Mucosa of descending colon (tissue), 3 donors: ENCODE data around the gene OR2L2. TPM values are rescaled to one million over a fixed set of nuclear protein-coding genes. Genes with fewer than 3 reads are reported as not detected.

ENCODE experiments used
- ATAC-seq: fragments of 200-7000 bp; cut with Tn5 transposase; one replicate; pipeline ENCODE4 v1.9.1; 2020; ENCODE audit warnings: mild to moderate bottlenecking, moderate library complexity
- DNase-seq, 3 donors: peaks; one replicate each; pipeline ENCODE4 v3.0.0-alpha.2; 2020
- H3K36me3 ChIP-seq: fragments of 200-600 bp; one replicate; pipeline ENCODE4 v1.8.0; 2021; ENCODE audit warnings: low read depth, mild to moderate bottlenecking
- H3K4me1 ChIP-seq: fragments of 200-600 bp; one replicate; pipeline ENCODE4 v1.8.0; 2021; ENCODE audit warnings: low read depth, mild to moderate bottlenecking
- H3K4me3 ChIP-seq: fragments of 200-600 bp; one replicate; pipeline ENCODE4 v1.8.0; 2021; ENCODE audit warnings: mild to moderate bottlenecking
- H3K9me3 ChIP-seq: fragments of 200-600 bp; one replicate; pipeline ENCODE4 v1.8.0; 2021; ENCODE audit warnings: mild to moderate bottlenecking
- intact Hi-C, 2 donors: fragments of 100-400 bp; cut with DNase I in 1 of 2; cut with micrococcal nuclease in 1 of 2; formaldehyde crosslinking; loops; one replicate each; pipeline versions ENCODE4 v1.11.0 to v1.11.1; 2022; cut with DNase I, micrococcal nuclease
- long read RNA-seq, 2 donors: library from polyadenylated mRNA; unstranded; transcript quantifications; one replicate each; pipeline ENCODE4 v2.0.0, GENCODE V29; 2019 to 2021
- total RNA-seq, 3 donors: library from RNA; stranded (reverse); fragmentation: NEBNext Ultra II Directional in 2 of 3; extraction: Animal tissue kit (Norgen Biotek cat#: 25700) in 2 of 3; gene quantifications; one replicate each; pipeline versions ENCODE4 v1.2.1 to v1.2.4, GENCODE V29; 2021 to 2023
- TF ChIP-seq, protein P1 (sequence below): fragments of 200-600 bp; IDR thresholded peaks from one replicate; pipeline ENCODE4 v1.8.0; 2022; ENCODE audit warnings: antibody characterized with exemption, mild to moderate bottlenecking
- donor health status: DM: no; HTN: no; CAD: no; lungs with moderate emphysema.
- donor health status: DM: no; HTN: no; CAD: no.
- donor health status: DM: no; HTN: yes; CAD: no.

The OR2L2 gene, protein sequence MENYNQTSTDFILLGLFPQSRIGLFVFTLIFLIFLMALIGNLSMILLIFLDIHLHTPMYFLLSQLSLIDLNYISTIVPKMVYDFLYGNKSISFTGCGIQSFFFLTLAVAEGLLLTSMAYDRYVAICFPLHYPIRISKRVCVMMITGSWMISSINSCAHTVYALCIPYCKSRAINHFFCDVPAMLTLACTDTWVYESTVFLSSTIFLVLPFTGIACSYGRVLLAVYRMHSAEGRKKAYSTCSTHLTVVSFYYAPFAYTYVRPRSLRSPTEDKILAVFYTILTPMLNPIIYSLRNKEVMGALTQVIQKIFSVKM
- under 1 TPM; 0.07 to 0.19 (median 0.09) TPM for total RNA-seq
- long read RNA-seq, donor 1: 0 reads
- long read RNA-seq, donor 2: 0 reads

GRCh38 chr1:248029770-248030169 is at the start of gene OR2L2:
TSS of gene OR2L2 (plus strand) at chr1:248030070. CDS start at chr1:248038268, 8,198 bp downstream.
- no peak for DNase-seq
- Histone ChIP-seq H3K4me1 (no peaks in the 10 kb centered on the region), H3K4me3 (no peak within 1 kb of the TSS), H3K9me3 (peaks cover 64% of the 10 kb centered on the region), H3K36me3 (no peaks in the 10 kb centered on the region)
- TF ChIP-seq, protein P1, sequence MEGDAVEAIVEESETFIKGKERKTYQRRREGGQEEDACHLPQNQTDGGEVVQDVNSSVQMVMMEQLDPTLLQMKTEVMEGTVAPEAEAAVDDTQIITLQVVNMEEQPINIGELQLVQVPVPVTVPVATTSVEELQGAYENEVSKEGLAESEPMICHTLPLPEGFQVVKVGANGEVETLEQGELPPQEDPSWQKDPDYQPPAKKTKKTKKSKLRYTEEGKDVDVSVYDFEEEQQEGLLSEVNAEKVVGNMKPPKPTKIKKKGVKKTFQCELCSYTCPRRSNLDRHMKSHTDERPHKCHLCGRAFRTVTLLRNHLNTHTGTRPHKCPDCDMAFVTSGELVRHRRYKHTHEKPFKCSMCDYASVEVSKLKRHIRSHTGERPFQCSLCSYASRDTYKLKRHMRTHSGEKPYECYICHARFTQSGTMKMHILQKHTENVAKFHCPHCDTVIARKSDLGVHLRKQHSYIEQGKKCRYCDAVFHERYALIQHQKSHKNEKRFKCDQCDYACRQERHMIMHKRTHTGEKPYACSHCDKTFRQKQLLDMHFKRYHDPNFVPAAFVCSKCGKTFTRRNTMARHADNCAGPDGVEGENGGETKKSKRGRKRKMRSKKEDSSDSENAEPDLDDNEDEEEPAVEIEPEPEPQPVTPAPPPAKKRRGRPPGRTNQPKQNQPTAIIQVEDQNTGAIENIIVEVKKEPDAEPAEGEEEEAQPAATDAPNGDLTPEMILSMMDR: no peak
- intact Hi-C loops: no loop called here
- ATAC-seq: no peak

DNA sequence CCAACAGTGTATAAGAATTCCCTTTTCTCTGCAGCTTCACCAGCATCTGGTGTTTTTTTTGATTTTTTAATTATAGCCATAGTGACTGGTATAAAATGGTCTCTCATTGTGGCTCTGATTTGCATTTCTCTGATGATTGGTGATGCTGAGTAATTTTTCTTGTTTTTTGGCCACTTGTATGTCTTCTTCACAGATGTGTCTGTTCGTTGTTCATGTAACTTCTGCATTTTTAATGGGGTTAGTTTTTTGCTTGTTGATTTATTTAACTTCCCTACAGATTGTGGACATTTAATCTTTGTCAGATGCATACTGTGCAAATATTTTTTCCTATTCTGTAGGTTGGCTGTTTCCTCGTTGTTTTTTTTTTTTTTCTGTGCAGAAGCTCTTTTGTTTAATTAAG is 36.9 kb upstream of the OR2L2 start:
- Histone ChIP-seq H3K36me3 (no peaks in the 10 kb centered on the region), H3K9me3 (peaks cover 34% of the 10 kb centered on the region), H3K4me1 (no peaks in the 10 kb centered on the region), H3K4me3 (no peak overlapping the region)
- DNase-seq: no peak
- ATAC-seq: no peak
- intact Hi-C loops: no loop called here
- TF ChIP-seq, protein P1: no peak

DNA sequence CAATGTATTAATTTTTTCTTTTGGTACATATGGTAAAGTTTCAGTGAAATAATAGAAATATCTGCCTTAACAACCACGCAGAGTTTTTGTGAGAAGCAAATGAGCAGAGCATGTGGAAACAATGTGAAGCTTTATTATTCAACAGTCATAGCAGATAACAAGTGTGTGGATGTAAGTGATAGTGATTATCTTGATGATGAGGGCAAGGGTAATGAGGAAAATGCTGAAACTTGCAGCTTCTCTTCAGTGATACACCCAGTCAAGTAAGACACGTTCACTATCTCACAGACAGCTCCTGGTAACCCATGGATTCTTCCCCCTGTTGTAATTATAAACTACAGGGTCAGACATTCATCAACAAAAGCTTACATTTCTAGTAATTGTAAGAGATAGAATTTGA is 31.1 kb upstream of the OR2L2 start:
- no peaks in the 10 kb centered on the region for H3K4me1 ChIP-seq
- DNase-seq: no peak
- TF ChIP-seq, protein P1: no peak
- intact Hi-C loops: no loop called here
- H3K4me3 ChIP-seq: no peak overlapping the region
- no peaks in the 10 kb centered on the region for H3K36me3 ChIP-seq
- peaks cover 20% of the 10 kb centered on the region for H3K9me3 ChIP-seq
- no peak for ATAC-seq

- H3K4me1 ChIP-seq: no peaks in the 10 kb centered on the region
- intact Hi-C loops: no loop called here
- ATAC-seq: no peak
Measured at GRCh38 chr1:248000169-248000568, 29.7 kb upstream of the OR2L2 start.

DNA sequence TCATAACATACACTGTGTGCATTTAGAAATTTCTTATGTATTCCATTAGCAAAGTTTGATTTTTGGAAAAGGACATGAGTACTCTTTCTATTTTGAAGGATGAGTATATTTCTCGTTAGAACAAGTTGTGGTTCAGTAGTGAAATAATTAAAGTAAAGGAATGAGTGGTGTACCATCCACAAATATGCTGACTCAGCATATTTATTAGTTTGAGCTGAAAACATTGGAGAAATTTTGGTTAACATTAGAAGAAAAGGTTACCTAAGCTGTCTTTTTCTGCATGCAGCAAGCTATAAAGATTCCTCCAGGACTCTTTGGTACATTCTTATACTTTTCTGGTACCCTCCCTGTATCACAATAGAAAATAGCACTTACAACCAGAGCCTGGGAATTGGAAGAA is 22.1 kb upstream of the OR2L2 start:
- no peaks in the 10 kb centered on the region for H3K36me3 ChIP-seq
- TF ChIP-seq, protein P1: no peak
- peaks cover 61% of the 10 kb centered on the region for H3K9me3 ChIP-seq
- ATAC-seq: no peak
- no peak for DNase-seq
- no peaks in the 10 kb centered on the region for H3K4me1 ChIP-seq
- H3K4me3 ChIP-seq: no peak overlapping the region
- intact Hi-C loops: no loop called here

More at GRCh38 chr1:248000169-248000568, 29.7 kb upstream of the OR2L2 start:
- Histone ChIP-seq H3K4me3 (no peak overlapping the region), H3K36me3 (no peaks in the 10 kb centered on the region), H3K9me3 (peaks cover 21% of the 10 kb centered on the region)
- TF ChIP-seq, protein P1: no peak
- no peak for DNase-seq
